Neural cell (in vitro differentiated cells): ENCODE results near the gene DIABLO.

Experiments used
- EP300 ChIP-seq: fragments of 450-650 bp; conservative IDR thresholded peaks from 2 replicates; pipeline ENCODE4 v1.6.1; 2014; ENCODE audit warnings: antibody characterized with exemption, mild to moderate bottlenecking, moderate library complexity; ENCODE audit not compliant: poor library complexity, severe bottlenecking
- RAD21 ChIP-seq: fragments of 450-650 bp; conservative IDR thresholded peaks from 2 replicates; pipeline ENCODE4 v1.6.1; 2014; ENCODE audit warnings: antibody characterized with exemption, mild to moderate bottlenecking, moderate library complexity
- SMC3 ChIP-seq: fragments of 450-650 bp; conservative IDR thresholded peaks from 2 replicates; pipeline ENCODE4 v1.6.1; 2014; ENCODE audit warnings: antibody characterized with exemption, mild to moderate bottlenecking, moderate library complexity; ENCODE audit not compliant: poor library complexity
- TF ChIP-seq, protein P1 (sequence below): fragments of 450-650 bp; IDR thresholded peaks from 2 replicates; pipeline ENCODE4 v1.5.1; 2014; ENCODE audit warnings: antibody characterized with exemption, mild to moderate bottlenecking, moderate library complexity; ENCODE audit not compliant: poor library complexity, severe bottlenecking

DNA sequence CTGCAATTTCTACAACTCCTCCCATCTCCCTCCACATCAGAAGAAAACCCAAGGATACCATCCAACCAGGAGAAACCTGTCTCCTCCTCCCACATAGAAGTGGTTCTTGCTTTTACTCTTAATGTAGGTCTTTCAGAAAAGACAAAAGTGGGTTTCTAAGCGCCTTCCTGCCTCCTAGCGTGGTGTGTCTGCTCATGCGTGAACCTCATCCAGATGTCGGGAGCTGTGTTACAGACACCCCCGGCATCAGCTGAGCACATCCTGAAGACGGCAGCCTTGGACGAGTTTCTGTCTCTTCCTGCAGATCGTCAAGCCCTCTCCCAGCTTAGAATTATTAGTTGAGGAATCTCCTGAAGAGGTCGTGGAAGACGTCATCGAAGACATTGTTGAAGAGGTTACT lies 33.4 kb downstream of the DIABLO start:
- no peak for TF ChIP-seq SMC3
- TF ChIP-seq EP300: no peak
- TF ChIP-seq, protein P1, sequence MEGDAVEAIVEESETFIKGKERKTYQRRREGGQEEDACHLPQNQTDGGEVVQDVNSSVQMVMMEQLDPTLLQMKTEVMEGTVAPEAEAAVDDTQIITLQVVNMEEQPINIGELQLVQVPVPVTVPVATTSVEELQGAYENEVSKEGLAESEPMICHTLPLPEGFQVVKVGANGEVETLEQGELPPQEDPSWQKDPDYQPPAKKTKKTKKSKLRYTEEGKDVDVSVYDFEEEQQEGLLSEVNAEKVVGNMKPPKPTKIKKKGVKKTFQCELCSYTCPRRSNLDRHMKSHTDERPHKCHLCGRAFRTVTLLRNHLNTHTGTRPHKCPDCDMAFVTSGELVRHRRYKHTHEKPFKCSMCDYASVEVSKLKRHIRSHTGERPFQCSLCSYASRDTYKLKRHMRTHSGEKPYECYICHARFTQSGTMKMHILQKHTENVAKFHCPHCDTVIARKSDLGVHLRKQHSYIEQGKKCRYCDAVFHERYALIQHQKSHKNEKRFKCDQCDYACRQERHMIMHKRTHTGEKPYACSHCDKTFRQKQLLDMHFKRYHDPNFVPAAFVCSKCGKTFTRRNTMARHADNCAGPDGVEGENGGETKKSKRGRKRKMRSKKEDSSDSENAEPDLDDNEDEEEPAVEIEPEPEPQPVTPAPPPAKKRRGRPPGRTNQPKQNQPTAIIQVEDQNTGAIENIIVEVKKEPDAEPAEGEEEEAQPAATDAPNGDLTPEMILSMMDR: no peak
- no peak for TF ChIP-seq RAD21
